Activated T-cell treated with anti-CD3 and anti-CD28 coated beads, Interleukin-2, amount 50 U/mL, for 4 hours (primary cell): ENCODE results near the gene HS1BP3. TPM values are rescaled to one million over a fixed set of nuclear protein-coding genes. Genes with fewer than 3 reads are reported as not detected.

Experiments
- ATAC-seq, 2 donors: fragments of 200-7000 bp; cut with Tn5 transposase; one replicate each; pipeline ENCODE4 v1.10.0; 2021
- DNase-seq: peaks from one replicate; pipeline ENCODE4 v3.0.0-alpha.2; 2020
- H3K27me3 Mint-ChIP-seq: one replicate; pipeline ENCODE4 v1.8.0; 2021; ENCODE audit warnings: low read depth, mixed read lengths
- H3K36me3 Mint-ChIP-seq: one replicate; pipeline ENCODE4 v1.8.0; 2022; ENCODE audit warnings: mixed read lengths; ENCODE audit not compliant: insufficient read depth
- H3K4me1 Mint-ChIP-seq: one replicate; pipeline ENCODE4 v1.8.0; 2021; ENCODE audit warnings: low read depth, mixed read lengths
- H3K4me3 Mint-ChIP-seq: one replicate; pipeline ENCODE4 v1.8.0; 2021; ENCODE audit warnings: mild to moderate bottlenecking, moderate library complexity, mixed read lengths
- H3K9me3 Mint-ChIP-seq: one replicate; pipeline ENCODE4 v1.8.0; 2021; ENCODE audit warnings: mixed read lengths
- total RNA-seq, 3 donors: library from RNA; stranded (reverse); gene quantifications; one replicate each; pipeline ENCODE4 v1.2.1, GENCODE V29; 2021

The HS1BP3 gene
- total RNA-seq, 3 donors from 2014 or later: 6.0 to 6.7 (median 6.3) TPM

DNA sequence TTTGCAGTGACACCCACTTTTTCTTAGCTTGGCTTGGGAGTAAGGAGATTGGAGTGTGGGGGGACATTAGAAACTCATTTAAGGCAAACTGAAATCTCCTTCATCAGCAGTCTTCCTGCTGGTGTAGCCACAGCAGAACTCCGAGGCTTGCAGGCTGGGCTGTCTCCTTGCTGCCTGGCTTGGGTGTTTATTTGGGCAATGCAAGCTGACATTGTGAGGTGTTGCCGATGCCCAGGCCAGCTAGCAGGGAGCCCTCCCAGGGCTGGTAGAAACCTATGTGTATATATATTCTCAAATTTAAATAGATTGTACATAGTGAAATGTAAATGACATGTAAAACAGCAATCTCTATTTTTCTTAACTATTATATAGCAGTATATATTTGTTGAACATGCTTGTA, 27.9 kb upstream of the HS1BP3 start:
- Mint-ChIP-seq H3K4me1 (peaks cover 5% of the 10 kb centered on the region), H3K9me3 (no peaks in the 10 kb centered on the region), H3K36me3 (peaks cover 17% of the 10 kb centered on the region), H3K27me3 (peaks cover under 1% of the 10 kb centered on the region), H3K4me3 (no peak overlapping the region)
- no peak for DNase-seq
- no peak for ATAC-seq

GRCh38 chr2:20678086-20678395, 27.1 kb upstream of the HS1BP3 start:
- no peaks in the 10 kb centered on the region for H3K9me3 Mint-ChIP-seq
- peaks cover 5% of the 10 kb centered on the region for H3K4me1 Mint-ChIP-seq
- DNase-seq (no peak), ATAC-seq (no peak)
- no peak overlapping the region for H3K4me3 Mint-ChIP-seq
- peaks cover 7% of the 10 kb centered on the region for H3K27me3 Mint-ChIP-seq
- H3K36me3 Mint-ChIP-seq: peaks cover 15% of the 10 kb centered on the region

DNA sequence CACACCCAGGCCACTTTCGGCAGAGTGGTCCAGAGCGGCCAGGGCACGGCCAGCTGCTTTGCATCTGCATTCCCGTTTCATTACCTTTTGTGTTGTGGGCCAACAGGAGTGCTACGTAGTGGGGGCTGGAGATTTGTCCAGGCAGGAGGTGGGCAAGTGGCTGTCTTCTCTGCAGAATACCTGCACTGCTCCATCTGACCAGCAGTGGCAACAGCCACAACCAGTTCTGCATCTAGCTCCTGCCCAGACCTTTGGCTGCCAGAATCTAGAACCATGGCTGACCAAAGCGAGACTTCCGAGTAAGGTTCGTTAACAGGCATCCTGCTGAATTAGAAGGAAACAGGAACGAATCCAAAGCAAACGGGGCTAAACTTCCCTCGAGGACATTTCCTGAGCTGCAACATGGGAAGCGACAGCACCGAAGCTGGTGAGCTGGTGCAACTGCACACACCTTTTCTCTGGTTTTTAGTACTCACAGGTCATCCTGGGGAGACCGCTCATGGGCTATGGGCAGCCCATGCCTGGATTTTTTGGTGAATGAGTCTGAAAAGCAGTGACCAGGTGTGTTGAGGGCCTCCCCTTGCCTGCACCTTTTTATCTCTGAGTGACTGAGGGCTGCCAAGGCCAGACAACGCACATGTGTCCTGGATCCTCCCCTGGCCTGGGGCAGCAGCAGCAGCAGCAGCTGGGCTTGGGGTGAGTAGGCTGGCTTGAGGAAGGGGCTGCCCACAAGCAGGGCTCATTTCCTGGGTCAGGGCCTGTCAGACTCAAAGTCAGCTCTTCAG, 26.6 kb upstream of the HS1BP3 start:
- Mint-ChIP-seq H3K9me3 (no peaks in the 10 kb centered on the region), H3K27me3 (peaks cover 12% of the 10 kb centered on the region), H3K4me3 (no peak overlapping the region), H3K4me1 (peaks cover 2% of the 10 kb centered on the region), H3K36me3 (peaks cover 12% of the 10 kb centered on the region)
- no peak for DNase-seq
- ATAC-seq: no peak

- H3K36me3 Mint-ChIP-seq: peaks cover 4% of the 10 kb centered on the region
- no peak for DNase-seq
- no peaks in the 10 kb centered on the region for H3K9me3 Mint-ChIP-seq
- H3K4me3 Mint-ChIP-seq: no peak overlapping the region
- no peaks in the 10 kb centered on the region for H3K4me1 Mint-ChIP-seq
- no peak for ATAC-seq
- peaks cover 20% of the 10 kb centered on the region for H3K27me3 Mint-ChIP-seq
These were observed 25.7 kb upstream of the HS1BP3 start for GRCh38 chr2:20676353-20677215.

DNA sequence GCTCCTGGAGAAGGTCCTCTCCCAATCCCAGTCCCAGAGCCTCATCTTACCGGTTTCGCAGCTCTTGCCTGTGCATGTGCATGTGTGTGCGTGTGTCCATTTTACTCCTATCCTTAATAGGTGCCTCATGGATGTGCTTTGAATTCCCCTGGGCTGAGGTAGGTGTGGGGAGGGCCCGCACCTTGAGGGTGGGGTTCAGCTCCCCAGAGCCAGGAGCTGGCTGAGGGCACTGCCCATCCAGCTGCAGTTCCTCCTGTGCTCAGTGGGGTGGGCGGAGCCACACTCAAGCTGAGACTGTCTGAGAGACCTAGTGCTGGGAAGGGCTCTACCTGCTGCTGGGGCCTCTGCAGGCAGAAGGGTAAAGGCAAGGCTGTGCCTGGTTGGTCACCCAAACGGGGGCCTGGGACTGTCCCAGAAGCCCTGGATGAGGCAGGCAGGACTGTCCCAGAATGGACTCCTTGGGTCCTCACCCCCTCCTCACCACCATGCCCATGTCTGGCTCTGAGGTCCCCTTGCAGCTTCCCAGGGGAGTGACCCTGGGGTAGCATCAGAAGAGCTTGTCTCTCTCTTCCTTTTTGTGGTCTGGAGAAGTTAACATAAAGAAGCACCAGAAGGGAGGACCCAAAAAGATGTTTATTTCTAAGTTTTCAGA, 24.9 kb upstream of the HS1BP3 start:
- Mint-ChIP-seq H3K4me3 (no peak overlapping the region), H3K36me3 (peaks cover 2% of the 10 kb centered on the region), H3K4me1 (no peaks in the 10 kb centered on the region), H3K27me3 (peaks cover 25% of the 10 kb centered on the region), H3K9me3 (no peaks in the 10 kb centered on the region)
- ATAC-seq (peak; percentile 63 to 64), DNase-seq (no peak)

DNA sequence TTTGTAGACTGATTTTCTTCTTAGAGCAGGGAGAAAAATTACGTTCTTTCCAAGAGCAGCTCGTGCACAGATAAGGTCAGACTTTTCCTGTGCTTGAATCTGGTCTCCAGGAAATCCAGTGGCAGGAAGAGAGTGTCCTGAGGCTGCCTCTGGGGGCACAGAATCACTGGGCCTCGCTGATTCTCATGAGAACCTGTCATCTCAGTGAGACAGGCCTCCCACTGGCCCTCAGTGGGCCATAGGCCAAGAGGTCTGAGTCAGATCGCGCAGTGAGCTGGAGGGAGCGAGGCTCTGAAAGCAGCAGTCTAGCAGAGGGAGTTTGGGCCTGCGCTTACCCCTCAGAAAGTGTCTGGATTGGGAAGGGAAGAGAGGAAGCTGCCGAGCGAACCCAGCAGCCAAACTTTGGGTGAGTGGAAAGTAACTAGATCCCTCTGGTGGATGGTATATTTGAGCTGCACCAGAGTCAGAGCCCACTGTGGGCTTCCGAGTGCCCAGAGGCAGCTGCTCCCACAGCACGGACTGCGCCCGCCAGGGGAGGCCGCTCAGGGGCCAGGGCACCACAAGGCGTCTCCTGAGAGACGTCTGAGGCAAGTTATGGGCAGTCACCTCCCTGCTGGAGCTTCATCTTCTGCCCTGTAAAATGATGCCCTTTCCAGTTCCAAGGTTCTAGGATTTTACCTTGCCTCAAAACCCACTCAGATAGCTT, 24.2 kb upstream of the HS1BP3 start:
- no peak overlapping the region for H3K4me3 Mint-ChIP-seq
- DNase-seq (no peak), ATAC-seq (peak in 1 of 2 donors; percentile 16)
- H3K36me3 Mint-ChIP-seq: no peaks in the 10 kb centered on the region
- H3K4me1 Mint-ChIP-seq: no peaks in the 10 kb centered on the region
- peaks cover 25% of the 10 kb centered on the region for H3K27me3 Mint-ChIP-seq
- H3K9me3 Mint-ChIP-seq: no peaks in the 10 kb centered on the region

DNA sequence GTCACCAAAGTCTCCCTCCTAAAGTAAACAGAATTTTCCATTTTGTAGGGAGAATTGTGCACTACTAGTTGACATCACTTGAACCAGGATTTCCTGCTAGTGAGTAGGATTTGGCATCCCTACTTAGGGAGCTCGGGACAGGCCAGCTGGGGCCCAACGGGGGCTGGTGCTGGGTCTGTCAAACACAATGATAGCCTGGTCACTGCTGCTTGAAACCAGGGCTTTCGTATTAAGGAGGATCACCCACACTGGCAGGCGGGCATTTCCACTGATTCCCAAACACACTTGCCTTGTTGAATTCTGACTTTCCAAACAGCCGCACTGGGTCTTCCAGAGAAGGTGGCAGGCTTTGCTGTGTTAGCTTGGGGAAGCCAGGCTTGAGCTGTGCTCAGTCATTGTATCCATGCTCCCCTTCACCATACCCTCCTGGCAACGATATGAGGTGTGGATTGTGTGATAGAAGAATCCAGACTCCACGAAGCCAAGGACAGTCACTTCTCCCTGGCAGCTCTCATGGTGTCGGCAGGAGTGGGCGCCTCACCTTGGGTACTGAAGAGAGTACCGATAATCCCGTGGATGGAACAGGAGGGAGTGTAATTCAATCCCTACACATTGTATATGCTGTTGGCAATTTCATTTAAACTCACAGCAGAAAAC, 23.5 kb upstream of the HS1BP3 start:
- no peaks in the 10 kb centered on the region for H3K36me3 Mint-ChIP-seq
- no peak for ATAC-seq
- H3K4me1 Mint-ChIP-seq: peaks cover 4% of the 10 kb centered on the region
- no peaks in the 10 kb centered on the region for H3K9me3 Mint-ChIP-seq
- H3K4me3 Mint-ChIP-seq: no peak overlapping the region
- DNase-seq: no peak
- H3K27me3 Mint-ChIP-seq: peaks cover 30% of the 10 kb centered on the region

- Mint-ChIP-seq H3K36me3 (no peaks in the 10 kb centered on the region), H3K4me1 (peaks cover 5% of the 10 kb centered on the region), H3K4me3 (no peak overlapping the region), H3K27me3 (peaks cover 36% of the 10 kb centered on the region), H3K9me3 (no peaks in the 10 kb centered on the region)
- ATAC-seq (no peak), DNase-seq (no peak)
These were observed 22.9 kb upstream of the HS1BP3 start for GRCh38 chr2:20673686-20674308.

GRCh38 chr2:20672201-20672951, 21.5 kb upstream of the HS1BP3 start:
- ATAC-seq (no peak), DNase-seq (no peak)
- H3K4me1 Mint-ChIP-seq: peaks cover 7% of the 10 kb centered on the region
- no peaks in the 10 kb centered on the region for H3K36me3 Mint-ChIP-seq
- peaks cover 48% of the 10 kb centered on the region for H3K27me3 Mint-ChIP-seq
- no peak overlapping the region for H3K4me3 Mint-ChIP-seq
- H3K9me3 Mint-ChIP-seq: no peaks in the 10 kb centered on the region

DNA sequence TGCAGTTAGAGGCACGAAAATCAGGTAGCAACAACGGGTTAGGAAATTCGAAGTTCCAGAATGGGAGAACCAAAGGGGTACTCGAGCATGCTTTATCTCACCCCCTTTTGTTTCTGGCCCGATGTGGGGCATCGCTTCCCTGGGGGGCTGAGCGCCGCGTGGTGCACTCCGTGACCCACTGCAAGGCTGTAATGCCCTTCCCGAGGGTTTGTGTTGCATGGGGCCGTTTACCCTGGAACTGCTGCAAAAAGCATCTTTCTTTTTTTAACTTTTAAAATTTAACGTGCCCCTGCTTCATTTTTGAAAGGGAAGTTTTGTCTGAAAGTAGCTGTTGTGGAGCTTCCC, 20.8 kb upstream of the HS1BP3 start:
- Mint-ChIP-seq H3K9me3 (no peaks in the 10 kb centered on the region), H3K4me3 (no peak overlapping the region), H3K36me3 (no peaks in the 10 kb centered on the region), H3K27me3 (peaks cover 48% of the 10 kb centered on the region), H3K4me1 (peaks cover 7% of the 10 kb centered on the region)
- DNase-seq (no peak), ATAC-seq (no peak)

DNA sequence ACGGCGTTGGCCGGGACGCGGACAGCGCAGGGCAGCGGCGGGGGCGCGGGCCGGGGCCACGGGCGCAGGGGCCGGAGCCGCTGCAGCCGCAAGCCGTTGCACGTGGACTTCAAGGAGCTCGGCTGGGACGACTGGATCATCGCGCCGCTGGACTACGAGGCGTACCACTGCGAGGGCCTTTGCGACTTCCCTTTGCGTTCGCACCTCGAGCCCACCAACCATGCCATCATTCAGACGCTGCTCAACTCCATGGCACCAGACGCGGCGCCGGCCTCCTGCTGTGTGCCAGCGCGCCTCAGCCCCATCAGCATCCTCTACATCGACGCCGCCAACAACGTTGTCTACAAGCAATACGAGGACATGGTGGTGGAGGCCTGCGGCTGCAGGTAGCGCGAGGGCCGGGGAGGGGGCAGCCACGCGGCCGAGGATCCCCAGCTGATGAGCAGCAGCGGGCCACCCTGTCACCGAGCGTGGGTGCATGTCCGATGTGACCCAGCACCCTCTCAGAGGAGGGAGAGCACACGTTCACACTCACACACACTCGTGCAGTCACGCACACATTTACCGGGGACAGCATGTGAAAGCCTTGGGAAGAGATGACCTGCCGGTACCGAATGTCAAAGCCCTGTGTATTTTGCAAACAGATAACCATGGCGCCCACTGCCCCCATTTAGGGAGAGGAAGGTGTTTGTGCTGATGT, 20.3 kb upstream of the HS1BP3 start:
- Mint-ChIP-seq H3K9me3 (no peaks in the 10 kb centered on the region), H3K4me1 (peaks cover 9% of the 10 kb centered on the region), H3K27me3 (peaks cover 54% of the 10 kb centered on the region), H3K4me3 (no peak overlapping the region), H3K36me3 (no peaks in the 10 kb centered on the region)
- no peak for DNase-seq
- no peak for ATAC-seq

DNA sequence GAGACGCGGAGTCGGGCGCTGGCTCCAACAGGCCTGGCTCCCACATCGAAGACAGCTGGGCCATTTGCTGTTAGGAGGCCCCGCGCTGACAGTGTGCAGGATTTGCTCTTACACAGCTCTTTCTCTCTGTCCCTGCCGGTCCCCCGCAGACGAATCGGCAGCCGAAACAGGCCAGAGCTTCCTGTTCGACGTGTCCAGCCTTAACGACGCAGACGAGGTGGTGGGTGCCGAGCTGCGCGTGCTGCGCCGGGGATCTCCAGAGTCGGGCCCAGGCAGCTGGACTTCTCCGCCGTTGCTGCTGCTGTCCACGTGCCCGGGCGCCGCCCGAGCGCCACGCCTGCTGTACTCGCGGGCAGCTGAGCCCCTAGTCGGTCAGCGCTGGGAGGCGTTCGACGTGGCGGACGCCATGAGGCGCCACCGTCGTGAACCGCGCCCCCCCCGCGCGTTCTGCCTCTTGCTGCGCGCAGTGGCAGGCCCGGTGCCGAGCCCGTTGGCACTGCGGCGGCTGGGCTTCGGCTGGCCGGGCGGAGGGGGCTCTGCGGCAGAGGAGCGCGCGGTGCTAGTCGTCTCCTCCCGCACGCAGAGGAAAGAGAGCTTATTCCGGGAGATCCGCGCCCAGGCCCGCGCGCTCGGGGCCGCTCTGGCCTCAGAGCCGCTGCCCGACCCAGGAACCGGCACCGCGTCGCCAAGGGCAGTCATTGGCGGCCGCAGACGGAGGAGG, 19.6 kb upstream of the HS1BP3 start:
- no peaks in the 10 kb centered on the region for H3K9me3 Mint-ChIP-seq
- H3K4me3 Mint-ChIP-seq: no peak overlapping the region
- H3K4me1 Mint-ChIP-seq: peaks cover 14% of the 10 kb centered on the region
- no peak for ATAC-seq
- DNase-seq: no peak
- H3K36me3 Mint-ChIP-seq: no peaks in the 10 kb centered on the region
- peaks cover 59% of the 10 kb centered on the region for H3K27me3 Mint-ChIP-seq
